Gastroesophageal sphincter (tissue), 3 donors: ENCODE measurements around the gene CRTC2.

ENCODE experiments used
- CTCF ChIP-seq, 4 experiments: fragments of 200-600 bp in 2 of 4; fragments of 450-650 bp in 2 of 4; sonication (generic) in 1 of 4; IDR thresholded peaks; one replicate each; pipeline ENCODE4 v1.5.1; 2017 to 2019; ENCODE audit warnings: antibody characterized with exemption in 4 of 4, mild to moderate bottlenecking in 2 of 4, moderate library complexity in 2 of 4
- EP300 ChIP-seq: sonication (generic); formaldehyde crosslinking; IDR thresholded peaks from one replicate; pipeline ENCODE4 v1.6.1; 2017; ENCODE audit warnings: antibody characterized with exemption, mild to moderate bottlenecking
- POLR2A ChIP-seq, 2 donors: fragments of 450-650 bp; IDR thresholded peaks; one replicate each; pipeline ENCODE4 v1.6.1; 2017; ENCODE audit warnings: antibody characterized with exemption in 2 of 2, mild to moderate bottlenecking in 2 of 2, moderate library complexity in 1 of 2
- POLR2AphosphoS5 ChIP-seq: sonication (generic); formaldehyde crosslinking; IDR thresholded peaks from one replicate; pipeline ENCODE4 v1.6.1; 2017; ENCODE audit warnings: antibody characterized with exemption

DNA sequence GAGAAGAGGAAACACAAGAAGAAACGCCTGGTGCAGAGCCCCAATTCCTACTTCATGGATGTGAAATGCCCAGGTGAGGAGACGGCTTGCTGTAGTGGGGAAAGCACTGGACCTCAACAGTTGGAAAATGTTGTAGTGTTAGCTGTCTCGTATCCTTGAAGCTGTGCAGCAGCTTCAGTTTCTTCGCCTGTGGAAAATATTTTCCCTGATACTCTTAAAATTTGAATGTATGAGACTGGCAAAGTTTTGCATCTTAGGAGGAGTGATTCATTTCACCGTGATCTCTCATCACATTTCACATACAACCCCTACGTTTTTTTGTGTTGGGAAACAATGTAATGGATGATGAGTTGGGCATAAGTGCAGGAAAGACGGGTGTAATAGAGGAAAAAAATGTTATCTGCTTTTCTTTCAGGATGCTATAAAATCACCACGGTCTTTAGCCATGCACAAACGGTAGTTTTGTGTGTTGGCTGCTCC is 32.8 kb upstream of the CRTC2 start:
- TF ChIP-seq CTCF (IDR thresholded peaks at IDR 0.05) (no peak), POLR2A (IDR thresholded peaks at IDR 0.05) (no peak), POLR2AphosphoS5 (no peak), EP300 (no peak)
